Keratinocyte (primary cell): Measurements from ENCODE around the gene REEP3. TPM values are rescaled to one million over a fixed set of nuclear protein-coding genes. Genes with fewer than 3 reads are reported as not detected.

Experiments
- DNase-seq: peaks from one replicate; pipeline ENCODE4 v3.0.0-alpha.2; 2011; ENCODE audit warnings: low read depth, missing footprints, low spot score
- FAIRE-seq: peaks from 2 replicates; lab custom pipeline; 2011; peaks lifted over from hg19 to GRCh38; lab: Jason Lieb, UNC
- H2AFZ ChIP-seq: 2 replicates; pipeline ENCODE4 v1.6.0; 2012; ENCODE audit warnings: low read length, control low read depth, inconsistent platforms; ENCODE audit not compliant: control insufficient read depth
- H3K27ac ChIP-seq: 2 replicates; pipeline ENCODE4 v1.5.1; 2011; ENCODE audit warnings: low read length; ENCODE audit not compliant: control insufficient read depth, insufficient read depth
- H3K27me3 ChIP-seq: 3 replicates; pipeline ENCODE4 v1.6.0; 2011; ENCODE audit warnings: low read length; ENCODE audit not compliant: control insufficient read depth, insufficient read depth; ENCODE audit errors: extremely low read depth
- H3K36me3 ChIP-seq, 2 experiments: 2 replicates in 1 of 2; 3 replicates in 1 of 2; pipeline ENCODE4 v1.5.1; 2011; ENCODE audit warnings: low read length in 2 of 2, mild to moderate bottlenecking in 1 of 2; ENCODE audit not compliant: control insufficient read depth in 2 of 2, insufficient read depth in 2 of 2; ENCODE audit errors: extremely low read depth in 1 of 2
- H3K4me1 ChIP-seq: 3 replicates; pipeline ENCODE4 v1.5.1; 2011; ENCODE audit warnings: low read length; ENCODE audit not compliant: control insufficient read depth, insufficient read depth; ENCODE audit errors: extremely low read depth
- H3K4me2 ChIP-seq: 3 replicates; pipeline ENCODE4 v1.6.0; 2011; ENCODE audit warnings: low read depth, low read length; ENCODE audit not compliant: control insufficient read depth, insufficient read depth; ENCODE audit errors: extremely low read depth
- H3K4me3 ChIP-seq, 3 experiments: fragments of 200-600 bp in 1 of 3; sonication (generic) in 1 of 3; 2 replicates in 2 of 3; 3 replicates in 1 of 3; pipeline ENCODE4 v1.5.1; 2011 to 2016; ENCODE audit warnings: low read length in 3 of 3, mild to moderate bottlenecking in 3 of 3, control low read depth in 2 of 3, inconsistent platforms in 1 of 3, low read depth in 1 of 3, mixed read lengths in 1 of 3, mixed run types in 1 of 3, moderate library complexity in 1 of 3; ENCODE audit not compliant: control insufficient read depth in 2 of 3, insufficient read depth in 2 of 3; ENCODE audit errors: extremely low read depth in 1 of 3
- H3K79me2 ChIP-seq: 2 replicates; pipeline ENCODE4 v1.6.0; 2012; ENCODE audit warnings: low read length; ENCODE audit not compliant: control insufficient read depth, insufficient read depth
- H3K9ac ChIP-seq: 3 replicates; pipeline ENCODE4 v1.6.0; 2011; ENCODE audit warnings: low read length; ENCODE audit not compliant: control insufficient read depth, insufficient read depth; ENCODE audit errors: extremely low read depth
- H3K9me1 ChIP-seq: 3 replicates; pipeline ENCODE4 v1.6.0; 2011; ENCODE audit warnings: low read length; ENCODE audit not compliant: control insufficient read depth, insufficient read depth; ENCODE audit errors: extremely low read depth
- H3K9me3 ChIP-seq: 2 replicates; pipeline ENCODE4 v1.5.1; 2012; ENCODE audit warnings: low read depth, low read length; ENCODE audit not compliant: control insufficient read depth
- H4K20me1 ChIP-seq: 3 replicates; pipeline ENCODE4 v1.6.0; 2011; ENCODE audit warnings: low read length; ENCODE audit not compliant: control insufficient read depth, insufficient read depth; ENCODE audit errors: extremely low read depth
- CTCF ChIP-seq, 3 experiments: IDR thresholded peaks in 1 of 3; conservative IDR thresholded peaks in 1 of 3; optimal IDR thresholded peaks in 1 of 3; 2 replicates in 2 of 3; 3 replicates in 1 of 3; pipeline versions ENCODE3 to v1.5.1; 2011; ENCODE audit warnings: low read length in 3 of 3, mild to moderate bottlenecking in 3 of 3, moderate library complexity in 2 of 3, control low read depth in 1 of 3, inconsistent platforms in 1 of 3; ENCODE audit not compliant: insufficient read depth in 2 of 3; ENCODE audit errors: extremely low read depth in 1 of 3
- EZH2 ChIP-seq: IDR thresholded peaks from one replicate; pipeline ENCODE4 v1.6.1; 2012; ENCODE audit warnings: inconsistent platforms, mild to moderate bottlenecking, low read length, moderate library complexity
- dilution Hi-C: fragments of 300-500 bp; cut with MboI; formaldehyde crosslinking; loops from one replicate; pipeline ENCODE4 v1.7.0; 2020; ENCODE audit warnings: low sequenced_read_pairs; ENCODE audit not compliant: extremely low pct_ligation_motif_present
- polyA minus RNA-seq, 3 experiments: library from RNA; depleted of rRNA, polyadenylated mRNA; stranded (reverse); fragments of >200 nt; gene quantifications; 1 replicate in 1 of 3; 2 replicates in 1 of 3; 3 replicates in 1 of 3; pipeline ENCODE4 v1.2.3, GENCODE V29; 2011
- polyA plus RNA-seq, 5 experiments: library from polyadenylated mRNA; depleted of rRNA in 3 of 5; stranded (reverse) in 3 of 5; stranded (forward) in 1 of 5; unstranded in 1 of 5; fragments of >200 nt; gene quantifications; 1 replicate in 1 of 5; 2 replicates in 3 of 5; 3 replicates in 1 of 5; pipeline versions ENCODE4 v1.2.1 to v1.2.3, GENCODE V29; 2011 to 2012; ENCODE audit warnings: missing spikeins in 2 of 5, low read depth in 1 of 5, low replicate concordance in 1 of 5

The REEP3 gene
- polyA plus RNA-seq (34.7 to 65.8 TPM (median 52.8 TPM) in 3 replicates), polyA minus RNA-seq (15.5 to 43.5 TPM (median 23.8 TPM) in 3 replicates)
- 172 TPM for polyA plus RNA-seq (2011; ENCODE audit: low read depth)
- 40.8 and 57.7 TPM in 2 replicates for polyA plus RNA-seq (2011; cell fraction: cytosol; rRNA removed)
- polyA plus RNA-seq (2011; cell fraction: nucleus; rRNA removed): 42.3 and 44.6 TPM in 2 replicates
- polyA plus RNA-seq (2012; ENCODE audit: low replicate concordance): 25.4 and 42.4 TPM in 2 replicates
- polyA minus RNA-seq (2011; cell fraction: cytosol; rRNA and poly(A)+ RNA removed): 57.2 TPM
- 30.0 and 57.2 TPM in 2 replicates for polyA minus RNA-seq (2011; cell fraction: nucleus; rRNA and poly(A)+ RNA removed)

- peak within 1 kb of the TSS; percentile 94 for H3K9ac ChIP-seq
- H3K4me2 ChIP-seq: peak within 1 kb of the TSS; percentile 90
- H4K20me1 ChIP-seq: no peaks in the 10 kb centered on the region
- FAIRE-seq (no peak), DNase-seq (peak; percentile 21)
- H3K27me3 ChIP-seq: no peaks in the 10 kb centered on the region
- H3K9me3 ChIP-seq: no peaks in the 10 kb centered on the region
- H3K9me1 ChIP-seq: no peaks in the 10 kb centered on the region
- TF ChIP-seq CTCF (optimal IDR thresholded peaks at IDR 0.05 in 1 of 3, IDR thresholded peaks at IDR 0.05 in 1 of 3, conservative IDR thresholded peaks at IDR 0.05 in 1 of 3; ENCODE audit: extremely low read depth in 1 of 3, insufficient read depth in 2 of 3, low read length in 3 of 3): no peak
- H2AFZ ChIP-seq: peak within 1 kb of the TSS; percentile 60
- peak within 1 kb of the TSS; percentile 78 to 89 (median 82) for H3K4me3 ChIP-seq
- H3K79me2 ChIP-seq: peaks cover 88% of the 10 kb centered on the region
- H3K4me1 ChIP-seq: peaks cover 43% of the 10 kb centered on the region
- dilution Hi-C loops: no loop called here
- H3K36me3 ChIP-seq: peaks cover 0 to 7% of the 10 kb centered on the region in 2 experiments
- H3K27ac ChIP-seq: peak within 1 kb of the TSS; percentile 90
Measured at GRCh38 chr10:63520500-63521415, at the start of gene REEP3. REEP3 (plus strand) TSS chr10:63521401; CDS start chr10:63521546, 145 bp downstream.

GRCh38 chr10:63474488-63474887 lies 46.7 kb upstream of the REEP3 start:
- TF ChIP-seq CTCF (optimal IDR thresholded peaks at IDR 0.05 in 1 of 3, IDR thresholded peaks at IDR 0.05 in 1 of 3, conservative IDR thresholded peaks at IDR 0.05 in 1 of 3; ENCODE audit: extremely low read depth in 1 of 3, insufficient read depth in 2 of 3, low read length in 3 of 3) (no peak), EZH2 (no peak)
- no peak overlapping the region for H3K4me2 ChIP-seq
- no peaks in the 10 kb centered on the region for H3K36me3 ChIP-seq
- no peak for DNase-seq
- H3K9ac ChIP-seq: no peak overlapping the region
- no peak overlapping the region for H3K27ac ChIP-seq
- FAIRE-seq: no peak
- no peak overlapping the region for H3K4me3 ChIP-seq
- H2AFZ ChIP-seq: no peak overlapping the region
- no peaks in the 10 kb centered on the region for H3K27me3 ChIP-seq
- H3K4me1 ChIP-seq: no peaks in the 10 kb centered on the region
- H3K9me1 ChIP-seq: no peaks in the 10 kb centered on the region
- H4K20me1 ChIP-seq: no peaks in the 10 kb centered on the region
- H3K9me3 ChIP-seq: no peaks in the 10 kb centered on the region
- H3K79me2 ChIP-seq: peaks cover 72% of the 10 kb centered on the region
- dilution Hi-C loops: no loop called here
